DOHH2 (cell line): Measurements from ENCODE around the gene ADAMTS12.

Source experiments
- EZH2phosphoT487 ChIP-seq: fragments of 200-600 bp; sonication (generic); IDR thresholded peaks from 2 replicates; pipeline ENCODE4 v1.6.1; 2017; ENCODE audit warnings: borderline replicate concordance, mild to moderate bottlenecking, antibody characterized with exemption, low read length, moderate library complexity, mixed read lengths
- TF ChIP-seq, protein P1 (sequence below): fragments of 200-600 bp; sonication (generic); IDR thresholded peaks from one replicate; pipeline ENCODE4 v1.5.1; 2014; ENCODE audit warnings: antibody characterized with exemption, mild to moderate bottlenecking, low read depth, low read length; ENCODE audit not compliant: poor library complexity, severe bottlenecking

DNA sequence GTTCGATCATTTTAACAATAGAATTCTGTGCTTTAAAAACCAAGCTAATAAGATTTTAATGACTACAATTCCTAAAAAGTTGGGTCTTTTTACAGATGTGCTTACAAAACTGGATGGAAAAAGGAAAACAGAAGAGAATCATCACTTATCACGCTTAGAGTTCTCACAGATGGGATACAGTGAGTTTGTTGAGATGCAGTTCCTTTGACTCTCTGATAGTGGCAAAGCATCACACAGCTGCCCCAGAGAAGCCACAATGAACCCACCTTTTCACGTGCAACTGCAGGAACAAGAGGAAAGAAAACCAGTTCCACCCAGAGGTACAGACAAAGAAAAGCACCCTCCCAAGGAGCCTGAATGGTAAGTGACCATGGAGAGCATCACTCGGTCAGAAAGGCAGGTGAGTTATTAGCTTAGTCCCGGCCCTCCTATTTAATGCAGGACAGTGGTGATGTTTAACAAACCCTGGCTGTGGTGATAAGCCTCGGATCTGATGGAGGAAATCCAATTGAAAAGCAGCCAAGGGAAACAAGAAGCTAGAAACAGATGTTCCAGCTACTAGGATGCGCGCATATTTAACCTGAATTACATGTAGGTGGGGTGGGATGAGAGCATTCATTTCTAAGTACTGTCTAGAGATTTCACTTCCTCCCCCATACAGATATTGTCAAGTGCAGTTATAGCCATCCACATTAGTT lies 283.3 kb downstream of the ADAMTS12 start:
- TF ChIP-seq, protein P1, sequence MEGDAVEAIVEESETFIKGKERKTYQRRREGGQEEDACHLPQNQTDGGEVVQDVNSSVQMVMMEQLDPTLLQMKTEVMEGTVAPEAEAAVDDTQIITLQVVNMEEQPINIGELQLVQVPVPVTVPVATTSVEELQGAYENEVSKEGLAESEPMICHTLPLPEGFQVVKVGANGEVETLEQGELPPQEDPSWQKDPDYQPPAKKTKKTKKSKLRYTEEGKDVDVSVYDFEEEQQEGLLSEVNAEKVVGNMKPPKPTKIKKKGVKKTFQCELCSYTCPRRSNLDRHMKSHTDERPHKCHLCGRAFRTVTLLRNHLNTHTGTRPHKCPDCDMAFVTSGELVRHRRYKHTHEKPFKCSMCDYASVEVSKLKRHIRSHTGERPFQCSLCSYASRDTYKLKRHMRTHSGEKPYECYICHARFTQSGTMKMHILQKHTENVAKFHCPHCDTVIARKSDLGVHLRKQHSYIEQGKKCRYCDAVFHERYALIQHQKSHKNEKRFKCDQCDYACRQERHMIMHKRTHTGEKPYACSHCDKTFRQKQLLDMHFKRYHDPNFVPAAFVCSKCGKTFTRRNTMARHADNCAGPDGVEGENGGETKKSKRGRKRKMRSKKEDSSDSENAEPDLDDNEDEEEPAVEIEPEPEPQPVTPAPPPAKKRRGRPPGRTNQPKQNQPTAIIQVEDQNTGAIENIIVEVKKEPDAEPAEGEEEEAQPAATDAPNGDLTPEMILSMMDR = no peak
- no peak for TF ChIP-seq EZH2phosphoT487
